ENCODE data around the gene GTPBP8.

GTPBP8 gene

DNA sequence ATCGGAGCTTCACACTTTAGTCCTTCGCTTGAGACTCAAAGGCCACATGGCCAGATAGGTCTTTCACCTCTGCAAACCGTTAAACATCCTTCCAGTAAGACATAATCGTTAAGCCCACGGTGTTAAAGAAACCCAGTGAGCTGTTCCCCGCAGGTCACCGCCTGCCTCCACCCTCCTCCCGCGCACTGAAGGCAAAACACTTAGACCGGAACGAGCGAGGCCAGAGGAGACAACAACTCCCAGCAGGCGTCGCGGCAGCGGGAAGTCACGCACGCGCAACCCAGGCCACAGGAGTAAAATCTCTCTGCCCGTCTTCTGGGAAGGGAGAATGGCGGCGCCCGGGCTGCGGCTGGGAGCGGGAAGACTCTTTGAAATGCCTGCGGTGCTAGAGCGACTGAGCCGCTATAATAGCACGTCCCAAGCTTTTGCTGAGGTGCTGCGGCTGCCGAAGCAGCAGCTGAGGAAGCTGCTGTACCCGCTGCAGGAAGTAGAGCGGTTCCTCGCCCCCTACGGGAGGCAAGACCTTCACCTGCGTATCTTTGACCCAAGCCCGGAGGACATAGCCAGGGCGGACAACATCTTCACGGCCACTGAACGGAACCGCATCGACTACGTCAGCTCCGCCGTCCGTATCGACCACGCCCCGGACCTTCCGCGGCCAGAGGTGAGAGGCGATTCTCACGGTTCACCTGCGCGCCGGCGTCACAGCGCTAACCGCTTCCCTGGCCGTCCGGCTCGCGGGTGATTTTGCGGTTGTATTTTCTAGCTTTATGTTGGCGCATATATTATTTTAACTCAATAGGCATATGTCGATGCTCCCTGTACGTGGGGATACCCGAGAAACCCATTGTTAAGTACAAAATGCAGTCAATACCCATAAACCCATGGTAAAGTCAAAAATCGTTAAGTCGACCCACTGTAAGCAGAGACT, at the start of gene GTPBP8:
Gene GTPBP8 (plus strand): TSS at position 313 of the 931 bp plus-strand sequence. CDS start 16 bp downstream, at position 329.
- peak; percentile 81 for DNase-seq

DNA sequence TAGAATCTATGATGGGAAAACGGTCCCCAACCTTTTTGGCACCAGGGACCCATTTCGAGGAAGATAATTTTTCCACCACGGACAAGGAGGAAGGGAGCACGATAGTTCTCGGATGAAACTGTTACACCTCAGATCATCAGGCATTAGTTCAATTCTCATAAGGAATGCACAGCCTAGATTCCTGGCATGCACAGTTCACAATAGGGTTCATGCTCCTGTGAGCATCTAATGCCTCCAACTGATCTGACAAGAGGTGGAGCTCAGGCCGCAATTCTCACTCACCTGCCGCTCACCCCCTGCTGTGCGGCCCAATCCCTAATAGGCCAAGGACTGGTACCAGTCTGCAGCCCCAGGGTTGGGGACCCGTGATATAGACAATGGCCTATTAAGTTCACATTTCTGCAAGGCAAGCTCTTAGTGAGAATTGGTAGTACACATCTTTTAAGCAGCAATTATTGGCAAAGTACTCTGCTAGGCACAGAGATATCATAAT, 42.4 kb upstream of the GTPBP8 start:
- DNase-seq, result no peak

DNA sequence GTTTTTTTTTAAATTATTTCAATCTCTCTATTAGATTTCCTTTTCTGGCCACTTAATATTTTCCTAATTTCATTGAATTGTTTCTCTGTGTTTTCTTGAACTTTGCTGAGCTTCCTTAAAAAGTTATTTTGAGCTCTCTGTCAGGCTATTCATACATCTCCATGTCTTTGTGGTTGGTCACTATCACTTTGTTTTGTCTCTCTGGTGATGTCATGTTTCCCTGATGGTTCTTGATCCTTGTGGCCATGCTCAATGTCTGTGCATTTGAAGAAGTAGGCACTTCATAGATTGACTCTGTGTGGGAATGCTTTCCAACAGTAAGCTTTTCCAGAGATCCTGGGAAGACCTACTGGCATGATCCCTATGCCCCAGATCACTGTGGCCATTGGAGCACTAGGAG, 34.4 kb upstream of the GTPBP8 start:
- no peak for DNase-seq

DNA sequence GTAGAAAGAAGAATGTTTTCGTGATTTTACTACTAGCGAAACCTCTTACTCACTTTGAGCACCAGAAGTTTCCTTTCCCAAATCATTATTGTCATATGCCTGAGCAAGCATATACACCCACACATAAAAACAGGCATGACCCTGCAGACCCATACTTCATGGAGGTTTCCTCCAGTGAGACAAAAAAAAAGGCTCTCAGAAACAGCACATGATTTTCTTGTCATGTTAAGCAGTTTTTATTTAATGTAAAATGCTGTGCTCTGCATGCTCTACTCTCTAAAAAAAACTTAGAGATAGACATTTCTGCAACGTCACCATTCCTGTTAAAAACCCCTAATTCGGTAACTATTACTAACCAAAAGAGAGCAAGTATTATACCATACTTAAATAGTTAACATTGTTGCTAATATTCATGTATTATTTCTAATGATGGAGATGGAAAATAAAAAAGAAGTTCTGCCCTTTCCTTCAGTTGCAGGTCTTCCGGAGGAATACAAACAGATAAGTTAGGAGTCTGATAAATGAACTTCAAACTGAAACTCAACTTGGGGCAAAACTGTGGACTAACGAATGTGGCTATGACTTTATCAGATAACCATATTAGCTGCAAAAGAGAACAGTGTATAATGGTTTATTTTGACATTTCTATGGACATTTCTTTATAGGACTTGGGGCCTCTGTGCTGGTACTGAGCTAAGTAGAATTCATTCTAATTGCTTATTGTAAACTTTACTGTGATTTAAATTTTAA, 31.8 kb upstream of the GTPBP8 start:
- DNase-seq, result no peak

DNA sequence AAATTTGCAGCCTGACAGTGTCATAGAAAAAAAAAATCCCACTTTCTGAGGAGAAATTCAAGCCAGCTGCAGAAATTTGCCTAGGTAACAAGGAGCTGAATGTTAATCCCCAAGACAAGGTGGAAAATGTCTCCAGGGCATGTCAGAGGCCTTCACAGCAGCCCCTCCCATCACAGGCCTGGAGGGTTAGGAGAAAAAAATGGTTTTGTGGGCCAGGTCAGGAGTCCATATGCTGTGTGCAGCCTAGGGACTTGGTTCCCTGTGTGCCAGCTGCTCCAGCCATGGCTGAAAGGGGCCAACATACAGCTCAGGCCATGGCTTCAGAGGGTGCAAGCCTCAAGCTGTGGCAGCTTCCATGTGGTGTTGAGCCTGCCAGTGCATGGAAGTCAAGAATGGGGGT, 27.1 kb upstream of the GTPBP8 start:
- no peak for DNase-seq

DNA sequence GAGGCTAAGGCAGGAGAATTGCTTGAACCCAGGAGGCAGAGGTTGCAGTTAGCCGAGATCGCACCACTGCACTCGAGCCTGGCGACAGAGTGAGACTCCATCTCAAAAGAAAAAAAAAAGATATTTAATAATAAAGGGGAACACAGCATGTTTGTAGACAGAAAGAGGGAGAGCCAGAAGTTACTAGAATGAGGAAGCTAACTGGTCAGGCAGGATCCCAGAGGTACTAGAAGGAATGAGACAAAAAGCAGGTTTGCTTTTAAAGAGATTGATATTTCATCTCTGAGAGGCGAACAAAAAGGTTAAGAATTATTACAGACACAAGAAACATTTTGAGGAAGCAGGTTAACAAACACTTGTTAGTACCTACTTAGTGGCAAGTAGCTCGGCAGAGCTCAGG, 25.1 kb upstream of the GTPBP8 start:
- no peak for DNase-seq

DNA sequence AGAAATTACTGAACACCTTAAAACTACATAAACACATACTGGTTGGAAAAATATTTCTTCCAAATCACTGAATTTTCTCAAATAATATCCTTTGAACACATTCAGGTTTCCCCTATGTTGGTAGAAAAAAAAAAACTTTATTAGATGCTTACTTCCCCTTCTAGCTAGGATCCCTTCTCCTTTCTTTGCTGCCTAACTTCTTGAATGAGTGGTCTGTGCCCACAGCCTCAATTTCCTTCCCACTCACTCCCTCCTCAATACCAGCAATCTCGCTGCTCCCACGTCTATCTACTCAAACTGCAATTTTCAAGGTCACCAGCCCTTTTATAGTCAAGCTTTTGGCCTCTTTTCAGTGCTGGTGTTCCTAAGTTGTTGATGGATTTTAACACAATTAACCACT, 24.2 kb upstream of the GTPBP8 start:
- no peak for DNase-seq

DNA sequence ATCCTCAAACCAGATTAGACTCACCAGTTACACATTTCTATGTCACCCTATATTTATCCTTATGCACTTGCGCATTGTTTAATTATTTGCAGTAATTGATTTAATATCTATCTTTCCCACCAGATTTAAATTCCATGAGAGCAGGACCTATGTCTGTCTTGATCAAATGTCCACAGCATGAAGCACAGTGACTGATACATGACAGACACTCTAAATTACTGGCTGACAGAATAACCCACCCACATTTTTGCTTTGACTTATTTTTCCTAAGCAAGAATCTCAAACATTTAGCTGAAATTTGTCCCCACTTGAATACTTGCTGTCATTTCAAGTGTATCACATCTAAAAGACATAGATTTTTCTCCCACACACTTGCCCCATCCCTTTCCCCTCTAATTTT, 23.4 kb upstream of the GTPBP8 start:
- DNase-seq, result no peak

DNA sequence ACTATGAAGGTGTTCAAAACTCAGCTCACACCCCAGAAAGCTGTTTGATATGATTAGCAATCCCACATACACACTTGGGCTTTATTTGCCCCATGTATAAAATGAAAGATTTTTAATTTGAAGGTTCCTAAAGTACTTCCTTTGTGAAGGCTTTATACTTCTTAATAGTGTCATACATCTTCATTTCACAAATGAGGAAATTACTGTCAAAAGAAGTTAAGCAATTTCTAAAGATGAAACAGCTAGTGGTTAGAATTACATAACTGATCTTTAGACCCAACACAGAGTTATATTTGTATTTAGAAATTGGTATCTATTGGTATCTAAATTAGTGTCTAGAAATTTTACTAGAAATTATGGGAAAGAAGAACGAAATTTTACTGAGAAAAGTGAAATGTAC, 23.0 kb upstream of the GTPBP8 start:
- DNase-seq, result no peak

DNA sequence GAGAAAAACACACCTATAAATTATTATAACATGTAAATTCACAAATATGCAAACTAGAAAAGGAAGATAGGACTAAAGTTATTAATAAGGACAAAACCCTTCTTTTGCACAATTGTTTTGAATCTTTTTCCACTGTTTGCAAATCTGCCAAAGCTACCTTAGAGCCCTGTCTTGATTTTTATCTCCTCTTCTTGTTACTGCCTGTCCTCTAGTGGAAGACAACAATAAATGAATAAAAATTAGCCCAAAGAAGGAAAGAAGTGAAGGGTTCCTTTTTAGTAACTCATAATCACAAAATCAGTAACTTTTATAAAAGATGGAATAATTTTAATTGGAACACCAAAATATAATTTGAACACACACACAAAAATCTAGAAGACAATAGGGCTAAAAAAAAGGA, 18.6 kb upstream of the GTPBP8 start:
- DNase-seq, result no peak

DNA sequence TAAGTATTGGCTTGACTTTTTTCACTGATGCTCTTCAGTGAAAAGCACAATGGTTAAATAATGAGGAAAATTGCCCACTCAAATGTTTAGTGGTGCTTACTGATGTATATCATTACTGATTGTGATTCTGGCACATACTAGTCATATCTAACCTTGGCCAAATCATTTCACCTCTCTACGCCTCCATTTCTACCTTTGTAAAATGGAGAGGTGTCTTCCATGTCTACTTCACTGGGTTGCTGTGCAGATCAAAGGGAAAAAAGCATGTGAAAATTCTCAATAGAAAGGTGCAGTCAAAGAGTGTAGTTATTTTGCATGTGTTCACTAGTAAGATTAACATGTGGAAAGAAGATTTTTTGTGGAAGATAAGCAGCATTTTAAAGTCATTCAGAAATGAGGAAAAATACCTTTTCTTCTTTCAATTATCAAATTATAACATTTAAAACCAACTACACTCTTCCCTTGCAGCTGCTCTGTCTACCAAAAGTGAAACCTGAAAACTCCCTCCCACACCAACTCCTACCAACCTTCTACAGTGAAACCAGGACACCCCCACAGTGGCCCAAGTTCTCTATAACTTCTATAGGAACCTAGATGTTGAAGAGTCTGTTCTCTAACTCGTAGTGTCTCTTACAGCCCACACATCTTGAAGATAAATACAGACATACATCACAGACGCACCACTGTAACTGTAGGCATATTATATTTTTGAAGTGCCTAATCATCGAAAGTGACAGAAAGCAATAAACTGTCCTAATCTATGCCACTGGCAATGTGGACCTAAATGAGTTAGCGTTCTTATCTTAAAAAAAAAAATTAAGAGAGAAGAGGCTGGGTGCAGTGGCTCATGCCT, 17.2 kb upstream of the GTPBP8 start:
- no peak for DNase-seq

DNA sequence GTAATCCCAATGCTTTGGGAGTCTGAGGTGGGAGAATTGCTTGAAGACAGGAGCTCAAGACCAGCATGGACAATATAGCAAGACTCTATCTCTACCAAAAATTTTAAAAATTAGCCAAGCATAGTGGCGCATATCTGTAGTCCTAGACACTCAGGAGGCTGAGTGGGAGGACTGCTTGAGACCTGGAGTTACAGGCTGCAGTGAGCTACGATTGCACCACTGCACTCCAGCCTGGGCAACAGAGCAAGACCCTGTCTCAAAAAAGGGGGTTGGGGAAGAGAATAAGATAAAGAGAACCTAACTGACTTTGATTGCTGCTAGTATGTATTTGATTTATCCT, 16.6 kb upstream of the GTPBP8 start:
- no peak for DNase-seq

DNA sequence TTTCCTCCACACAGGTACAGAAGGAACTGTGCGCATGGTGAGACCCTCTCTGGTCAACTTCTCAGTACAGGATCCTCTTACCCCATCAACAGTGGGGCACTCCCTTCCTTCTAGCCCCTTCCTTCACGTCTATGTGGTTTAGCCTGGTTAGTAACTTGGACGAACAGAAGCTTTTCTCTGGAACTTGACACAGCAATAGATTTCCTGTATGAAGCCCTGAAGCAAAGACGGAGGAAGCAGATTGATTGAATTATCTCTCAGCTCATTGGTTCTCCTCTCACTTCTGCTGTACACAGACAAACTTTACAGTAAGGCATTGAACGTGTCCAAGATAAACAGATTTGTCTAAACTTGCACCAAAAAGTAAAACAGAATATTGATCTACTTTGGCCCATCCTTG, 15.9 kb upstream of the GTPBP8 start, which contains the start of gene CD200R1:
Gene CD200R1 (minus strand): TSS at position 210 of the 400 bp plus-strand sequence. CDS start 246 bp downstream, outside the sequence.
- no peak for DNase-seq

DNA sequence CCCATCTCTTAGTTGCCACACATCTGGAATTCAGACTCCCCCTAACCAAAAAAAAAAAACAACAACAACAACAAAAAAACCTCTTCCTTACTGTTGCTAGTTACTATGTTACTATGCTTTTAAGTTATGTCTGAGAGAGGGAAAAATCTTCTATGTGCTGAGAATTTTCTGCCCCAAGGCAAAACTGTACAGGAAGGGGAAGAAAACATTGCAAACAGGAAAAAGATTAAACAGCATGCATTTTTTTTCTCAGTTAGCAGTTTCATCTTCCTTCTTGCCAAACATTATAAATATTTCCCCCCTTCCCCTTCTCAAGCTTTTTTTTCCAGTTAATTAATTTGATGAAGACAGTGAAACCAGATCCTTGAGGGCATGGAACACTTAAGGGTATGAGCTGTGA, 14.8 kb upstream of the GTPBP8 start:
- no peak for DNase-seq

DNA sequence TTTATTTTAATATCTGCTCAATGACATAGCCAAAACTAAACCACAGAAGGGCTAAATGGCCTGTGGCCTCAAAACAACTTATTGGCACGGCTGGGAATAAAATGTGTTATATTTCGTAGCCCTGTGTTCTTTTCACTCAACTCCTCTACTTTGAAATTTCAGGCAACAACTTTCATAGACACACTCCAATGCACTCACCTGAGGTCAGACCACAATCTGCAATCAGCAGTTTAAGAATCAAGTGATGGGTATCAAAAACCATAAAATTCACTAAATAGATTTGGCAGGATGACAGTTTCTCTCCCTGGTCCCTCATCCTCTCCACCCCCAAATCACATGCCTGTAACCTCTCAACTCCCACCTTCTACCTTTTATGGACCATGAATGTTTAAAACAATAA, 13.8 kb upstream of the GTPBP8 start:
- no peak for DNase-seq

DNA sequence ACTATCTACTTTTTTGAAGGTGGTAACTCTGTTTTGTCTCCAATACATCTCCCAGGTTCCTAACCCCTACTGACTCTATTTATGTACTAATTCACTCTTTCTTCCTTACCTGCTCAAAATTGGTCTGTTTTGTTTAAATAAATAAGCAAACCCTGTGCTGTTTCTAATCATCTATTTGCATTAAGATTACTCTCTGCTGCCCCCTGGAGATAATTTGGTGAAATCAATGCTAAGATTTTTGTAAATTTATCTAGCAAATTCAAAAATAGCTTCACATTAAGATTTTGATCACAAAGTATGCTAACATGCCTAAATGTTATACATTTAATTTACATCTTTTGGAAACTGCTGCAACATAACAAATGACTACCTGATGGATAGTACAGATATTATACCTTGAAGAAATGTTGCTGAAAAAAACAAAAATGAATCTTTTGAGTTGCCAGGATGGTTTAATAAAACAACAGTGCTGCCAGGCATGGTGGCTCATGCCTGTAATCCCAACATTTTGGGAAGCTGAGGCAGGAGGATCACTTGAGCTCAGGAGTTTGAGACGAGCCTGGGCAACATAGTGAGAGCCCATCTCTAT, 11.4 kb upstream of the GTPBP8 start:
- no peak for DNase-seq

DNA sequence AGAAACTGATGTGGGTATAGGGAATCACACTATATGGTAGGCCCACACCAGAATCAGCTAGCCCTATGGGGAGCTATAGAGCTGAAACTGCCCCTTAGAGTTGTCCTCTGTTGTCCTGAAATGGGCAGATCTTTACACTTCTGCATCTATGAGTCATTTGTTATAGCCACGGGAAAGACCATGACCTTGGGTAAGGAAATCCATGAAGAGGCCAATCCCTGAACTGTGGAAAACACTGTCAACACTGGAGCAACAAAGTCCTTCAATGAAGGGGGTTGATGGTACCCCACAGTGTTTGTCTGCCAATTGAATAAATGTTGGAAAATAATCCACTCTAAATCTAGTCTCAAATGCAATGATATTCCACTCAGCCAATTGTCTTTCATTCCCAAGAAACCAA, 10.7 kb upstream of the GTPBP8 start:
- DNase-seq, result no peak

DNA sequence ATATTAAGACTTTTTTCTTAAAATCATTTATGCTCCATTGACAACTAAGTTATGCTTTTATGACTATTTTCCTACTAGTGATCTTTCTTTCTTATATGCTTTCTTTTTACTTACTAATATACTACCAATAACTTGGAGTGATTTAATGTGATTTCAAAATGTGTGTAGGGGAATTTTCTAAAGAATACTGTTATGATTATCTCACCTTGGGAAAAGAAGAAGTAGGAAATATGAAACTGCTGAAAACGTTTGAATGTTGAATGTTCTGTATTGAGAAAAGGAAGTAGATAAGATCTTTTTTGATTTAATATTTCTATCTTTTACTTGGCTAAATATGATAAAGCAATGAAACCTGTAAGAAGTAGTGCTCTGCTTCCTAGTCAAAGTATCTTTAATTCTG, 8.1 kb upstream of the GTPBP8 start:
- DNase-seq, result no peak

DNA sequence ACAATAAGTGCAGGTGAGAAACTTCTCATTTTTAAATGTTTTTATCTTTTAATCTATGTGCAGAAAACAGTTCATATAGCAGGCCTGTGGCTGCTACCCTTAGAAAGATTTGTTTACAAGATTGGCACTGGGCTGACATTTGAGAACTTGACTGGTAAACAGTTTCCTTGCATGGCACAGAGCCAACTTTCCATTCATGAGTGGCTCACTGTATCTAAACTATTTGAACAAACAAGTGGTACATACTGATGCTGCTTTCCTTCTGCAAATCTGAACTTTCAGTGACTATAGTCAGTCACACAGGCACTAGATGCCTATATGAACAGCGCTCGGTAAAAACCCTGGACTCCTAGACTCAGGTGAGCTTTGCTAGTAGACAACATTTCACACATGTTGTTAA, 6.3 kb upstream of the GTPBP8 start:
- no peak for DNase-seq

DNA sequence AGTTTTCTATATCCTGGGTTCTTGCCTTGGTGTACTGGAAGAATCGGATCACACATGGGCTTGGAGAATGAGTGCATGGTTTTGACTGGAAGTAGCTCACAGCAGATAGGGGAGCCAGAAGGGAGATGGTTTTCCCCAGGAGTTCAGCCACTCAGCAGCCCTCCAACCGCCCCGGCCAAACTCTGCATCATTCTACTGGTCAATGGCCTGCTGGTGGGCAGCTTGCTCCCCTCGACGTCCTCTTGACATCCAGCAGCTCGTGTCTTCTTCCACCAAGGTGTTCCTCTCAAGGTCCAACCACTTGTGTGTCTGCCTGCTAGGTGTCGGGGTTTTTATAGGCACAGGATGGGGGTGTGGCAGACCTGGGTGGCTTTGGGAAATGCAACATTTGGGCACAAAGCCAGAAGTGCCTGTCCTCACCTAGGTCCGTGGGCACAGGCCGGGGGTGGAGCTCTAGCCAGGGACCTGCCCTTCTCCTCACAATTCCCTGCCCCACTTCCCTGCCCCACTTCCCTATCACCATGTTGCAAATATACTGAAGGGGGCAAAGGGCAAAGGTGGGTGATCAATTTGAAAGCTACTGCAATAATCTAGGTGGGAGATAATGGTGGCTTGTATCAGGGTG, 3.0 kb upstream of the GTPBP8 start:
- no peak for DNase-seq

DNA sequence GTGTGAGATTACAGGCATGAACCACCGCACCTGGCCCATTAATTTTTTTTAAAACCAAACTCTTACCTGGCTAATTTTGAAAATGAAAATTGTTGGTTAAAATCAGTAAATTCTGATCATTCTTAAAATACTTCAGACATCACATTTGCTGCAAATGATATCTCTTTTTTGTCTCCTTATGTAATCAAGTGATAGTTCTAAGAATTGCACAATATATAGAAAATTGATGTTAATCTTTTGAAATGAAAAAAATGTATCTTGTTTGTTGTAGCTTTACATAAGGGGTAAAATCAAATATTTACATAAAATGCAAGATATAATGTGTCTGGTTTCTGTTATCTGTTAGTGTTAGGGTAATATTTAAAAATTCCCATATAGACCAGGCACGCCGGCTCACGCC, 5.0 kb downstream of the GTPBP8 start:
- DNase-seq, result no peak

DNA sequence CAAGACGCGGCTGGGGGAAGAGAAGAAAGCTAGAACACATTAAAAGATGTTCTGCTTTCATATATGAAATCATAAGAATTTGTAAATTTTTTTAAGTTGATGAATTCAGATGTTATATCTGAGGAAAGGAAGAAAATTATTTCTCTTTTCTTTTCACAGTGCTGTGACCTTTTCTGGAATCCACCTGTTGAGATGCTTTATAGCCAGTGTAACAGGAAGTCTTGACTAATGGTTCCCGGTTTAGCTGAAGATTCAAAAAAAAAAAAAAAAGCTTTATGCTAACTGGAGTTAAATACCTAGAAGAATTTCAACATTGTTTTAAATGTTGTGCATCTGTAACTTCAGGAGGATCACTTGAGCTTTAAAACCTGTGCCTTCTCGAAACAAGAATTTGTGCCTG, 9.9 kb downstream of the GTPBP8 start:
- DNase-seq, result no peak
